Measurements from ENCODE around the gene MS4A10.

Gene MS4A10

DNA sequence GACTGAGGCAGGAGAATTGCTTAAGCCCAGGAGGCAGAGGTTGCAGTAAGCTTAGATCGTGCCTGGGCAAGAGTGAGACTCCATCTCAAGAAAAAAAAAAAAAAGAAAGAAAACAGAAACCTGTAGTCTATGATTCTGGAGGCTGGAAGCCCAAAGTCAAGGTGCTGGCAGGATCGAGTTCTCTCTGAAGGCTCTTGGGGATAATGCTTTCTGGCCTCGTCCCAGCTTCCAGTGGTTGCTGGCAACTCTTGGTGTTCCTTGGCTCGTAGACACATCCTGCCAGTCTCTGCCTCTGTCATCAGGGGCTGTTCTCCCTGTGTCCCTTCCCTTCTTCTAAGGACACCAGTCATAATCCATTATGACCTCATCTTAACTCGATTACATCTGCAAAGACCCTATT, 40.0 kb downstream of the MS4A10 start:
- no peak for DNase-seq (ENCODE audit: low spot score)

DNA sequence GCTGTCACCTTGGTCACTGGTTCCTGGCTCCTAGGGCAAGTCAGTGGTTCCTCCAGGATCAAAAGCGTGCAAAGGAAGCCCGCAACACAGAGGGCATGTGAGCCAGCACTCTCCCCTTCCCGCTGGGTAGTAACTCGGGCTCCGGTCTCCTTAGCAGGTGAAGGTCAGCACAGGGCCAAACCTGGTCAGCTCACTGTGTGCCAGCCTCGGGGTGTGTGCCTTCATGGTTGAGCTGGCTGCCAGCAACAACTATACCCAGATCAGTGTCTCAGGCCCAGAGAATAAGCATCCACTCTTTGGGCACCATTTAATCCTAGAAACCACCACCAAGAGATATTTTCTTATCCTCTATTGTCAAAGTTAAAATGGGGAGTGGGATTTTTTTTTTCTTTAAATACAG, 40.7 kb downstream of the MS4A10 start:
- DNase-seq (ENCODE audit: low spot score): no peak

DNA sequence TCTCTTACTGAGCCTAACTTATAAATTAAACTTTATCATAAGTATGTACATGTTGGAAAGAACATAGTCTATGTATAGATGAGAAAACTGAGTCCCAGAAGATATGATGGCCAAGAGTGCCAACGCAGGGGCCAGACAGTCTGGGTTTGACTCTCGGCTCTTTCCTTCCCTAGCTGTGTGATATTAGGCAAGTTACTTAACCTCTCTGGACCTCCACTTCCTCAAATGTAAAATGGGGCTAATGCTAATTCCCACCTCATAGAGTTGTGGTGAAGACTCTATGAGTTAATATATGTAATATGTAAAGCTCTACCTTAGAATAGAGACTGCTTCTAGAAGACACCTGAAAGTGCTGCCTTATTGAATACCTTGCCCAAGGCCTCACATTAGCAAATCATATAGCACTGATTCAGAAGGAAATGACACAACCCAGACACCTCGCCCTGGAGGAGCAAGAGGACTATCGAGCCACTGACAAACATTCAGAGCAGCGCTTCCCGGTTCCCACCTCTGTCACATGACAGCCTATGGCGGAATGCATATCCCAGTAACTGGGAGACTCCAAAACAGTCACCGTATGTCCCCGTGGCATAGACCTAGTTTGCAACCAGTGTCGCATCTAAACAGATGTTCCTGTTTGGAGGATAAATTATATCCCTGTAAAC, 45.5 kb downstream of the MS4A10 start:
- DNase-seq (ENCODE audit: low spot score): no peak

DNA sequence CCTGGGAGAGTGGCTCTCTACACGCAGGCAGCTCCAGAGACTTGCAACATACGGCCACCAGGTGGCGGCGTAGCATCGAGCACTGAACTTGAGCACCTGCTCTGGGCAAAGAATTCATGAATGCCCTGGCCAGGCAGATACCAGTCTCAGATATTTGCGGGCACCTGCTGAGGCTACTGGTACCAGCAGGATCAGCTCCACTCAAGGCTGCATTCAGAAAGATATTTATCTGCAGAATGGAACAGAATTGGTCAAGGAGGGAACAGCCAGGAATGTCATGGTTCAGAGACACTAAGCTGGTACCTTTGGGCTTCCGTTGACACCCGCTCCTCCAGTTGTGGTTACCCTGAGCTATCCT, 46.0 kb downstream of the MS4A10 start:
- DNase-seq (ENCODE audit: low spot score): peak; percentile 81

DNA sequence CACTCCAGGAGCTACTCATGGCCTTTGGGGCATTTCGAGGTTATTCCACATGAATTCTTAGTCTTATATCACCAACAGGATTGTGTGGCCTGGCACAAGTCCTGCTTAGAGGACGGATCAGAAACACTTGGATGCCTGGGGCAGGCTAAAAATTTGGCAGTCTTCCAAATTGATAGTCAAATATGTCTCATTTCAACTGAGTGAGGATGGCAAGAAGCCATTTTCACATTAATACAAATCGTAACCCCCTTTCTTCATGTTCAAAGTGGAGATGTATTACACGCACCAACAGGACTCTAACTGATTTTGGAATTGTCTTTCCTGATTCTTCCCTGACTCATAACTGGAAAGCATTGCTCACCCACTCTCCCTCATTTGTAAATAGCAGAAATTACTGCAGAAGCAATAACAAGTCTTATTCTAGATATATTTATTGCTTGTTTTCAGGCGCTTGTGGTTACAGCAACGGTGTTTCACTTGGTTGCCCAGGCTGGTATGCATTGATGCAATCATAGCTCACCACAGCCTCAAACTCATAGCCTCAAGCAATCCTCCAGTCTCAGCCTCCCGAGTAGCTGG, 46.5 kb downstream of the MS4A10 start:
- DNase-seq (ENCODE audit: low spot score): no peak

DNA sequence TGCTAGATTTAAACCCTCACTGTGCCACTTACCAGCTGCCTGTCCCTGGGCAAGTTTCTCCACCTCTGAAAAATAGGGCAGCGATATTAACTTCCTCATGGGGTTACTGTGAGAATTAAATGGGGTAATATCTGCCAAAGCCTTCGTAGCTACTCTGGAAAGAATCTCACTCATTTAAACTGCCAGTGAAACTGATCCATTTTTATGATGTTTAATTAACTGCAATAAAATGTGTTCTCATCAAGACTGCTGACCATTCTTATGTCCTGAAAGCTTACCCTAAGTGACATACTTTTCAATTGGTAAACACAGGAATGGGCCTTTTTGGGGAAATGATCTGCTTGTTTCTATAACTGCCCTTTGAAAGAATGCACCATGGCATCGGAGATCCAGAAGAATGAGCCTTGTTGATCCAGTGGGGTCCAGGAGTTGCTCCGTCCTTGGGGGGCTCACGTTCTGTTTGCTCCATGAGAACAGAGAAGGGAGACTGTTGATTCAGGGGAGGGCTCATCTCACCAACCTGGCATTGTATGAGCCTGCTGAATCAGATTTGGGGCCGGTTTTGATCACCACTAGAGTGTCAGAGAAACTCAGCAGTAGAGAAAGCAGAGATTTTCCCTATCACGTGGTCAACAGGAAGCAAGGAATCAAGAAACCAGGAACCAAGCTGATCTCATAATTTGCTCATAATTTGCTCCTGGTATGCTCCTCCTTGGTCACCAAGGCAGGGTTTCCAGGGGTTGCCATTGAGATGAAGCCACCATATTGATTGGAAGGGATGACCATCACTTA, 49.8 kb downstream of the MS4A10 start:
- no peak for DNase-seq (ENCODE audit: low spot score)

DNA sequence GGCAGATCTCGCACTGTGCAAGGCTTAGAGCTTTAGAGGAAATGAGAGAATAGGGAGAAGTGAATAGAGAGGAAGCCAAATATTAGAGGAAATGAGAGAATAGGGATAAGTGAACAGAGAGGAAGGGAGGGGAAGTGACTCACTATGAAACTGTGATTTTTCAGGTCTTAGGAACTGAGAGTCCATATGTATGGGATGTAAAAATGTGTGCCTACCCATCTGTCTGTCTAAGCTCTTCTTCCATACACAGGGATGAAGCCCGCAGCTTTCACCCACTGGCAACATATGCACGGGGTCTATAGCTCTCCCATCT, 50.4 kb downstream of the MS4A10 start:
- no peak for DNase-seq (ENCODE audit: low spot score)

DNA sequence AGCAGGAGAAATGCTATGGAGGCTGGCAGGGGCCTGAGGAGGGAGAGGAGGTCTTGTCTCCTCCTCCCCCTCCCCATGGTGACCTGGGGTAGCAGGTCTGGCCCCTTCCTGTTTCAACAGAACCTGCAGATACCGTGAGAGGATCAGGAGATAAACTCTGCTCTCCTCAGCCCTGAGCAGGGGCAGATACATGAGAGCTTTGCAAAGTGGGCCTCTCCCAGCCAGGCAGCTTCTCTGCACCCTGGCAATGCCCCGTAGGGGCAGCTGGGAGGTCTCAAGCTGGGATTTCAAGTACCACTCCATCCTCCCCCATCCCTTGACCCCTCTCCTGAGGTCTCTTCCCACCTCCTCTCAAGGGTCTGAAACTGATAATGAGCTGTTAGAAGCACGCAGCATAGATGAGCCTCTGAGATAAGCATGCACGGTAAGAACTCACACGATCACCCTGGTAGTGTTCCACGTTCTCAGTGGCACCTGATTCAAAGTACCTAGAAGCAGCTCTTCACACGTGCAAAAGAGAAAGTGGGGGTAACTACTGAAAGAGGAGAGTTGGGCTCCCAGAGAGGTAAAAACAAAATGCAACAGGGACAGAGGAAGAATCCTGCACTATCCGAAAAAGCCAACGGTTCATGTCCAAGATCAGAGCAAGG, 51.9 kb downstream of the MS4A10 start:
- no peak for DNase-seq (ENCODE audit: low spot score)

DNA sequence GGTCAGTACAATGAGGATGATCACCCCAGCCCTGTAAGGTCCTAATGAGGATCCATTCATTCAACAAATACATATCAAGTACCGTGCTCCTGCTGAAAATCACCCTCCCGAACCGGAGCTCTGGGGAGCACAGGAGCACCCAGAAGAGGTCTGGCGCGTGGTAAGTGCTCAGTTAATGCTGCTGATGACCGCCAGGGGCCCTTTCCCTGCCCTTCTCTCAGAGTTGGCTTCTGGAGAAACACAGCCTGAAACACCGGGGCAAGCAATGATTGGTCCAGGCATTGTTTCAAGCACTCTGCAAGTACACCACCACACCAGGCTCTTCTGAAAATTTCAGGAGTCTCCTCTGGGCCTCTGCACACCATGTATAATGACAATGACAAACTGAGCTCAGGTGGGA, 53.0 kb downstream of the MS4A10 start:
- no peak for DNase-seq (ENCODE audit: low spot score)

DNA sequence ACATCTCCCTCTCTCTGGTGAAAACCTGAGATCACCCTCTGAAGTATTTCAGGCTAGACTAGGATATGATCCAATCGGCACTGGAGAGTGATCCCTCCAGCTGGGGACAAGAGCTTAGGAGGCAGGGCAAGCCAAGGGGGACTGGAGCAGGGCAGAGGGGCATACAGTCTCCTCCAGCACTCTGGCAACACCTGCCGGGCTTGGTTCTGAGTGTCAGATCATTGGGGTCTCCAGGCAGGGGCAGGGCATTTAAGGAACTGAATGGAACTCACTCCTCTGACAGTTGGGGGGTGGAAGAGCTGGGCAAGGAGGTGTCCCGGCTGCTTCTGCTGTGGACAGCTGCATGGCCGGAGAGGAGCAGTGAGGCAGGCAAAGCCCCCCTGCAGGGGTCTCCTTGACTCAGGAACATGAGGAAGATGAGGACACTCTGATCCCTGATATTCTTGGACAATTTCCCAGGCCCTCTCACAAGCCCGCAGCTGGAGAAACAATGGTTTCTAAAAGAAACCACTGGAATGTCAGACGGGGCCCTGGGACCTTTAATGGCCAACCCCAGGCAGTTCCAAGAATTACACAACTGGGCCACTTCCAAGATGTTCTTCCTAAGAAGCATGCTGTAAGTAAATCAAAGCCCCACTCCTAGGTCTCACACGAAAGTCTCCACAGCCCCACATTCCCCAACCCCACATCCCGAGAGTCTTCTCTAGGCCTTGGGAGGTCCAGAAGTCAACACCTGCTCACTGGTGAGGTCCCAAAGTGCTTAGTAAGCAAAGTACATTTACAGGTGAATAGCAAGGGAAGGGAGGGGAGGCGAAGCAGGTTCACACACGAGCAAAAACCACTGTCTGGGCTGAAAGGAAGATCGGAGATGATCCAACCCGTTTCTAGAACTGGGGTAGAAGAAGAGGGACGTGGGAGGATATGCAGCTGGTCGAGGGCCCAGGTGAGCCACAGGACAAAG, 55.6 kb downstream of the MS4A10 start:
- DNase-seq (ENCODE audit: low spot score): no peak

DNA sequence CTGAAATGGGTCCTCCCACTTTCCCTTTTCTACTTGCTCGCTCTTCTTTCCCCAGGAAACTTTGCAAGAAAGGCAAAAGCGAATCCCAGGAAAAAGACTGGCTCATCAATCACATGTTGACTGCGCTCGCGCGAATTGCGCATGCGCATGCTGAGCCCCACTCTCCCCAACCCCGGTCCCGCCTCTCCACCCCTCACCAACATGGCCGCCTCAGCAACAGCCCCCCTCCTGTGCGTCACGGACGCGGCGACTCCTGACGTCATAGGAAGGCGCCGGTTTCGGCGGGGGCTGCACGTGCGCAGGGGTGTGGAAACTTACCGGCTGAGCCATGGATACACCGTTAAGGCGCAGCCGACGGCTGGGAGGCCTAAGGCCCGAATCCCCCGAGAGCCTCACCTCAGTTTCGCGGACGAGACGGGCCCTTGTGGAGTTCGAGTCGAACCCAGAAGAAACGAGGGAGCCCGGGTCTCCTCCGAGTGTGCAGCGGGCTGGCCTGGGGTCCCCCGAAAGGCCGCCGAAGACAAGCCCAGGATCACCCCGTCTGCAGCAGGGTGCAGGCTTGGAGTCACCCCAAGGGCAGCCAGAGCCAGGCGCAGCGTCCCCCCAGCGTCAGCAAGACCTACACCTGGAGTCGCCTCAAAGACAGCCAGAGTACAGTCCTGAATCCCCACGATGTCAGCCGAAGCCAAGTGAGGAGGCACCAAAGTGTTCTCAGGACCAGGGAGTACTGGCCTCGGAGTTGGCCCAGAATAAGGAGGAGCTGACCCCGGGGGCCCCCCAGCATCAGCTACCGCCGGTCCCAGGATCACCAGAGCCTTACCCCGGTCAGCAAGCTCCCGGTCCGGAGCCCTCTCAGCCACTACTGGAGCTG, 56.9 kb downstream of the MS4A10 start, which contains the start of gene CCDC86:
CCDC86 (plus strand) TSS at position 317 of the 871 bp plus-strand sequence; CDS start at position 329, 12 bp downstream.
- peak; percentile 100 for DNase-seq (ENCODE audit: low spot score)

DNA sequence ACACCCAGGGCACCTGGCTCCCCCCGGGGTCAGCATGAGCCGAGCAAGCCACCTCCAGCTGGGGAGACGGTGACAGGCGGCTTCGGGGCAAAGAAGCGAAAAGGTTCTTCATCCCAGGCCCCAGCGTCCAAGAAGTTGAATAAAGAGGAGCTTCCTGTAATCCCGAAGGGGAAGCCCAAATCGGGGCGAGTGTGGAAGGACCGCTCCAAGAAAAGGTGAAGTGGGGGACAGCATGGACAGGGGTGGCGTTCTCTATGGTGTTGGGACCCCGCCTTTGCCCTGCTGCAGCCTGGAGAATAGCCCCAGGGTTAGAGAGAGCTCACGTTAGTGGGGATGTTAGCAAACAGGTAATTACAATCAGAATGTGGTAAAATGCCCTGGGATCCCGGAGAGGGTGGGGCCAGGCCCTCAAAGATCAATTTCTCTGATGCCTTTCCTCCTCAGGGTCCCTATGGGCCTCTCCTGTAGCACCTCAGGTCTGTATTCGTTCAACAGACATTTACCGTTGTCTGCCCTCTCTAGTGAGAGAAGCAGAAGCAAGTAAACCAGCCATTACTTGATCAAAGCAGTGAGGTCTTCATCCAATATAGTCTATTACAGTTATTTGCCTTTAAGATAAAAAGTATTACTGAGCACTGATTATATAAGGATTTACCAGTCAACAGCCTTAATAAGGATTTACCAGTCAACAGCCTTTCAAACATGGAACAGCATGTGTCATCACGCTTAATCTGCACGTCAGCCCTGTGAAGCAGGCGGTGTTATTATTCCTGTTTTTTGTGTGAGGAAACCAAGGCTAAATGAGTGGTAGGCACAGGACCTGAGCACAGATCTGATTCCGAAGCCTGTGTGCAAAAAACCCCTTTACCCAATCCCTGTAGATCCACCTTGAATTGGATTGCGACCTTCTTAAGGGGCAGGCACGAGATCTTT, 57.8 kb downstream of the MS4A10 start:
- DNase-seq (ENCODE audit: low spot score): no peak

DNA sequence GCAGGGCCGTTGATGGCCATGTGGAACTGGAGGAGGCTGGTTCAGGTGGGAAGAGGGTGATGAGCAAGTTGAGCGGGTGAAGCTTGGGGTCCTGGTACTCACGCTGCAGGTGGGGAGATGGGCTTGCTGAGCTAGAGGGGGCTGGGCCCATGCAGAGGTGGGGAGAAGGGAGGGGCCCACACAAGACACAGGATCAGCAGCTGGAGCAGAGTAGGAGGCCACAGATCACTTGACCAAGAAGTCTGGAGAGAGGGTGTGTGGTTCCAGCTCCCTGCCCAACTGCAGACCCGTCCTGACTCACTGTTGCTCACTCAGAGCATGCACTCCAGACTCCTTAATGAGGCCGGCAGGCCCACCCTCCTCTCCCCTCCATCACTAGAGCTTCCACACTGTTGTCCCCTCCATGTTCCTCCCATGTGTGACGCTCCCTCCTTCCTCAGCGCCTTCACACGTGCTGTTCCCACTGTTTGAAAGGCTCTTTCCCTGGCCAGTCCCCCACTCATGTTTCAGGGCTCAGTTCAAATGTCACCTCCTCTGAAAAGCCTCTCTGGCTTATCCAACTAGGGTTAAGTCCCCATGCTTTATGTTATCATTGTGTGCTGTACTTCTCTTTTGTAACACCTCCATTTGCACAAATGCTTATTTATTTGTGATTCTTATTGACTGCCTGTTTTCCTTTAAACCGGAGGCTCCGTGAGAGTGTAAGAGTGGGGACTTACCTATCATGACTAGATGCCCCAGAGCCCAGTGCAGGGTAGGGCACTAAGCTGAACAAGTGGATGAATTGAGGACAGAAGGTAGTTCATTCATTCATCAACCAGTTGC, 59.1 kb downstream of the MS4A10 start:
- DNase-seq (ENCODE audit: low spot score): no peak

DNA sequence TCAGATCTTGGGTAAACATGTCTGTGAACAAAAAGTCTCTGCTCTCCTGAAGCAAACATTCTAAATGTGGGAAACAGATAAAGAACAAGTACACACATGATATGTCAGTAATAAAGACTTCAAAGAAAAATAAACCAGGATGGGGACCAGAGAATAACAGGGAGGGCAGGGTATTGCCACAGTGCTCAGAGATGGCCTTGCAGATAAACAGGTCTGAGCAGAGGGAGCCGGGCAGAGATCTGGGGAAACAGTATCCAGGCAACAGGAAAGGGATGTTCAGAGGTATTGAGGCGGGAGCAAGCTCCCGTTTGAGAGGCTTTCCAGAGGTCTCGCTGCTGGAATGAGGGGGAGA, 59.7 kb downstream of the MS4A10 start:
- no peak for DNase-seq (ENCODE audit: low spot score)

DNA sequence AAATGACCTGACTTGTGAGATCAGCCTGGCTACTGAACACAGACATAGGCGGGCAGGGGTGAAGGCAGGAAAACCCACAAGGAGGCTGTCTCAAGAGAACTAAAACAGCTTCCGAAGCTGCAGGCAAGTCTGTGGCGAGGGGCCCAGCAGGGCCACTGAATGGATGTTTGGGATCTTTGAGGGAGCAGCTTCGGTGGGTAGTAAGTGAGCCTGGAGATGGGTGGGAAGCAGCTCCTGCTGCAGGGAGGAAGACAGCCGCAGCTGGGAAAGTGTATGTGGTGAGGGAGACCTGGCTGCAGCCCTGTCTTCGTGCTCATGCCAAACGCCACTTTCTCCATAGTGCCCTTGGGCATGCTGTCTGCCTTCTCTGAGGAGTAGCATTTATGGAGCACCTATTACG, 60.2 kb downstream of the MS4A10 start:
- no peak for DNase-seq (ENCODE audit: low spot score)

DNA sequence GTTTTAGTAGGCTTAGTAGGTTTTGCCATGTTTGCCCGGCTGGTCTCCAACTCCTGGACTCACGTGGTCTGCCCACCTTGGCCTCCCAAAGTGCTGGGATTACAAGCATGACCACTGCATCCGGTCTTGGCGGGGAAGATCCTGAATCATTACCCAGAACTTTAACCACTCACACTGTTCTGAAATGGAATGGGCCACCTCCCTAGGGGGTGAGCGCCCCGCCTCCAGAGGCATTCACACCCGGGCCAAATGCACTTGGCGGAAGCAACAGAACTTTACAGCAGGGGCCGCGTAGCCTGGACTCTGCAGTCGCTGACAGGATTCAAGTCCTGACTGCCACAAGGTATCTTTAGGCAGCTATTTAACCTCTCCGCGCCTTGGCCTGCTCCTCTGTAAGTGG, 62.1 kb downstream of the MS4A10 start:
- no peak for DNase-seq (ENCODE audit: low spot score)

DNA sequence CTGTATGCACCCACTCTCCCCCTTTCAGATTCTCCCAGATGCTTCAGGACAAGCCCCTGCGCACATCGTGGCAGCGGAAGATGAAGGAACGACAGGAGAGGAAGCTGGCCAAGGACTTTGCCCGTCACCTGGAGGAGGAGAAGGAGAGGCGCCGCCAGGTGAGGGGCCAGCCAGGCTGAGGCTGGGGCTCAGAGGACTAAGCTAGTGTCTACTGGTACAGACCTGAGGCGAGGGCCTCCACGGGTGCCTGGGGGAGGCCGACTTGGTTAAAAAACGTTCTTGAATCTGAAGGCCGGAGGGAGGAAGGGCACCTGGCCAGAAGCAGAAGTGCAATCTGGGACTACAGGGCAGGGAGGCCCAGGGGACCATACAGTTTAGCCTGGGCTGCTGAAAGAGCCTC, 62.8 kb downstream of the MS4A10 start:
- no peak for DNase-seq (ENCODE audit: low spot score)

DNA sequence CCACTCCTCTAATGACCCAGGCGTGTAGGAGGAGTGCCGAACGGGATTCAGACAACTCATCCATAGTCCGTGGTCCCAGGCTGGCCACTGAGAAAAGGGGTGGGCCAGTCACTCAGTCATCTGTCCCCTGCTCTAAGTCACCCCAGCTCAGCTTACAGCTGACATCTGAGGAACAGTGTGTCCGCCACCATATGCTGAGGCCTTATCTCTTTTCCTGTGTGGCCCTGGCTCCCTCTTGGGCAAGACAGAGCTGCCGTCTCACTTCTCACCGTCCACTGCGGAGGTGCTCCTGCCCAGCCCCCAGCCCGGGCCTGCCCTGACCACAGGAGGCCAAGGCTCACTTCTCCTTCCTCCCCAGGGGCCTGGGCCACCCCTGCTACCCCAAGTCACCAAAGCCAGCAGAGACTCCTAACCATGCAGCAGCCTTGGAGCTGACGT, 63.6 kb downstream of the MS4A10 start:
- no peak for DNase-seq (ENCODE audit: low spot score)
